GM18511 (cell line): ENCODE measurements around the gene ZNF214.
A peak's percentile ranks its signal among the peaks of the same experiment; 100 is the strongest.
"Not testable (repeated sequence)": the region's sequence is repeated elsewhere in the genome, so short reads cannot be mapped to it uniquely, and the experiment has no call there.

ENCODE experiments used
- ATAC-seq: cut with Tn5 transposase; IDR thresholded peaks from one replicate; pipeline ENCODE4 v1.9.1; 2021; ENCODE audit warnings: mild to moderate bottlenecking, moderate library complexity; ENCODE audit not compliant: unreplicated experiment

The ZNF214 gene

DNA sequence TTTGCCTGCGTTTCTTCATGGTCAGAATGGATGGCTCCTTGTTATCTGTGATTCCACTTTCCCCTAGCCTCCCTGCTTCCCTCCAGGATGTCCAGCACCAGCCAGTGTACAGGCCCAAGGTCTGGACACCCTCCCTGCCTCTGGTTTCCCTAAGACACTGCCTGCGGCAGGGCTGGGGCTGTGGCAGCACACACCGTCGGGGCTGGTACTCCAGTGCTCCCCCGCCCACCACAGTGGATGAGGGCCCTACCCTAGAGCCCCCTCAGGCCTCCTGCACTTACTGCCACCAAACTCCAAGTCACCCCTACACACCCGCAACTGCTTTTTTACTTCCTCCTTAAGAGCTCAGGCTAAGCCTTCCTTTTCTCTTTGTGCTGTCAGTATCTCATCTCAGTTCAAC, 28.9 kb downstream of the ZNF214 start:
- ATAC-seq: no peak

DNA sequence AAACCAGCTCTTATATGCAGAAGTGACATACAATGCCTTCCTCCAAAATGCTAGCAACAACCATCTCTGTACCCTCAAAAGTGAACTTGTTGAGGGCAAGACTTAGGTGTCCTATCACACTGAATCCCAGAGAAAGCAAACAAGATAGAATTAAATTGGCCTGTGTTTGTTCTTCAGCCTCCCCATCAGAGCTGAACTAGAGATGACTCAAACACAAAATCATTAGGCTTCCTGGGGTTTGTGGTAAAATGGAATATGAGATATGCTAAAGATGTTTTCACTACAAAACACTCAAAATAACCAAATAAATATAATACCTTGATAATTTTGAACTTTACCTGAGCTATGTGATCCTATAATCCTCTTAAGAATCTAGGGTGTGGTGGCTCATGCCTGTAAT, 31.6 kb downstream of the ZNF214 start:
- ATAC-seq: no peak

DNA sequence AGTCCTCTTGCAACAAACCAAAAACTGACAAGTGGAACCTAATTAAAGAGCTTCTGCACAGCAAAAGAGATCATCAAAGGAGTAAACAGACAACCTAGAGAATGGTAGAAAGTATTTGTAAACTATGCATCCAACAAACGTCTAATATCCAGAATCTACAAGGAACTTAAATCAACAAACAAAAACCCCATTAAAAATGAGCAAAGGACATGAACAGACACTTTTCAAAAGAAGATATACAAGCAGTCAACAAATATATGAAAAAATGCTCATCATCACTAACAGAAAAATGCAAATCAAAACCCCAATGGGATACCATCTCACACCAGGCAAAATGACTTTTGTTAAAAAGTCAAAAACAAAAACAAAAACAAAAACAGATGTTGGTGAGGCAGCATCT, 33.7 kb downstream of the ZNF214 start:
- ATAC-seq: no peak

DNA sequence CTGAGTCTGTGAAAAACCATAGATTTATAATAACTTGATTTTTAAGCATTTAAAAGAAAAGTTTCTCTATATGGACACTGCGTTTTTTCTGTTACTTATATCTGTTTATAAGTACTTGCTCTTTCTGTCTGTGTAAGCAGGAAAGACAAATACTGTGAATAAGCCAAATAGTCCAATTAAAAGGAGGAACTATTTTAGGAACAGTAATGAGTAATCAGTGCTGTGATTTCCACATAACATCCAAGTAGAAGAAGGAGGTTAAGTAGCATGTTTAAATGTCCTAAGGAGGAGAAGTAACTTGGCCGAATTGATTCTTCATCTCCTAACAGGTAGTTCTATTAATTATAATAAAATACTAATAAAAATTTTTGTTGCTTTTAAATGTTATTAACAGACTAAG, 40.8 kb downstream of the ZNF214 start:
- ATAC-seq: no peak

DNA sequence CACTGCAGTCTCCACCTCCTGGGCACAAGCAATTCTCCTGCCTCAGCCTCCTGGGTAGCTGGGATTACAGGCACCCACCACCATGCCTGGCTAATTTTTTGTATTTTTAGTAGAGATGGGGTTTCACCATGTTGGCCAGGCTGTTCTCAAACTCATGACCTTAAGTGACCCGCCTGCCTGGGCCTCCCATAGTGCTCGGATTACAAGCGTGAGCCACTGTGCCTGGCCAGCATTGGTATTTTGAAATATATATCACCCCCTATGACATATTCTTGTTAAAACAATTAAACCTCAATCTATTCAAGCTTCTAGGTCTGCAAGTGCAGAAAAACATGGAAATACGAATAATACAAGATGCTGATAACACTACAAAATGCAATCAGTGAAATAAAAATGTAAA, 50.3 kb downstream of the ZNF214 start:
- ATAC-seq: not testable (repeated sequence)

DNA sequence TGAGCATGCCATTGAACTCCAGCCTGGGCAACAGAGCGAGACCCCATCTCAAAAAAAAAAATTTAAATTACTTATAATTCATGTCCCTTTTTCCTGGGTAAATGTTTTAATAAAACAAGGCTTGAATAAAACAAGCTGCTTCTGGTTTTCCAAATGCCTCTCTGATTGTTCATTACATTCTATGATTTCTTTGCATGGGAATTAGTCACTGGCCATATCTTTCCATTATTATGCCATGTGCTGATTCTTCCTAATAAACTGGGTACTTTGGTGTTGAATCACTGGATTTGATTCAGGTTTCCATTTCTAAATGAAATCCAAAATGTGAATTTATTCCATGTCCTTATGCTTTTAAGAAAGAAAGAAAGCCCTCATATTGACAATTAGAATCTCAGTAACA, 51.3 kb downstream of the ZNF214 start:
- no peak for ATAC-seq

DNA sequence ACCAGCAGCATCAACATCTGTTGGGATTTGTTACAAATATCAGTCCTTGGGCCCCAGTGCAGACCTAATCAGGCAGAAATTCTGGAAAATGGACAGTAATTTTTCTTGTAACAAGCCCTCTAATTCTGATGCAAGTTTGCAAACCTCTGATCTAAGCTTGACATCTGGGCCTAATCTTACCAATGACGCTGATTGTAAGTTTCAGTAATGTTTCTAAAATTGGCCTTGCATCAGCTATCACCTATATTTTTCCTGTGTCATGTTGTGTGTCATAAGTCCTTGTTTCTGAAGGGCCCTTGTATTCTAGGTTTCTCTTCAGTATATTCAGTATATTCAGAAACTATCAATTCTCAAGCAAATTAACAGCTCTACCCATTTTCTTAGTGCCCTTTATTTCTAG, 57.5 kb downstream of the ZNF214 start:
- ATAC-seq: peak; percentile 80

DNA sequence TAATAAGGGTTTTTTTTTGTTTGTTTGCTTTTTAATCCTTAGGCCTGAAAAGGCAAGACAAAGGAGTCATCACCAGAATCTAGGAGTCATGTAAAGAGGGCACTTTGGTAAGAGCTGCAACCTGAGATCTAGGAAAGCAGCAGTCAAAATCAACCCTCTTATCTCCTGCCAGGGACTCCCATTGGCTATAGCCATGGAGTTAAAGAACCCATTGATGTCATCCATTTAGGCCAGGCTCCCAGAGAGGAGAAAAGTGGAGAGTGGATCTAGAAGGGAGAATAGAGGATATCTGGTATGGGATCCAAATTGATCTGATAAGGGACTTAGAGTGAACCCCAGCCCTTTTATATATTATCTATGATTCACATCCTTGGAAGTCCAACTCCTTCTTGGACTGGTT, 58.0 kb downstream of the ZNF214 start:
- ATAC-seq: no peak

DNA sequence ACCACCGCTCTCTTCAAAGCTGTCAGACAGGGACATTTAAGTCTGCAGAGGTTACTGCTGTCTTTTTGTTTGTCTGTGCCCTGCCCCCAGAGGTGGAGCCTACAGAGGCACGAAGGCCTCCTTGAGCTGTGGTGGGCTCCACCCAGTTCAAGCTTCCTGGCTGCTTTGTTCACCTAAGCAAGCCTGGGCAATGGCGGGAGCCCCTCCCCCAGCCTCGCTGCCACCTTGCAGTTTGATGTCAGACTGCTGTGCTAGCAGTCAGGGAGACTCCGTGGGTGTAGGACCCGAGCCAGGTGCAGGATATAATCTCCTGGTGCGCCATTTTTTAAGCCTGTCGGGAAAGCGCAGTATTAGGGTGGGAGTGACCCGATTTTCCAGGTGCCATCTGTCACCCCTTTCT, 65.9 kb downstream of the ZNF214 start:
- not testable (repeated sequence) for ATAC-seq
